ENCODE results near the gene EIF4G3. TPM values are rescaled to one million over a fixed set of nuclear protein-coding genes. Genes with fewer than 3 reads are reported as not detected.

The EIF4G3 gene
- polyA plus RNA-seq, 1 donor (not counting 4 experiments of a cell fraction or from before 2014, with no cell fraction given): 44.6 TPM

- no peaks in the 10 kb centered on the region for H3K9me3 ChIP-seq (ENCODE audit: control insufficient read depth, low read depth, low read length)
- H3K79me2 ChIP-seq (ENCODE audit: control insufficient read depth, insufficient read depth, low read length): peaks cover 15% of the 10 kb centered on the region
- H3K4me1 ChIP-seq (ENCODE audit: control insufficient read depth, extremely low read depth, insufficient read depth, low read length): no peaks in the 10 kb centered on the region
- TF ChIP-seq, protein P1, sequence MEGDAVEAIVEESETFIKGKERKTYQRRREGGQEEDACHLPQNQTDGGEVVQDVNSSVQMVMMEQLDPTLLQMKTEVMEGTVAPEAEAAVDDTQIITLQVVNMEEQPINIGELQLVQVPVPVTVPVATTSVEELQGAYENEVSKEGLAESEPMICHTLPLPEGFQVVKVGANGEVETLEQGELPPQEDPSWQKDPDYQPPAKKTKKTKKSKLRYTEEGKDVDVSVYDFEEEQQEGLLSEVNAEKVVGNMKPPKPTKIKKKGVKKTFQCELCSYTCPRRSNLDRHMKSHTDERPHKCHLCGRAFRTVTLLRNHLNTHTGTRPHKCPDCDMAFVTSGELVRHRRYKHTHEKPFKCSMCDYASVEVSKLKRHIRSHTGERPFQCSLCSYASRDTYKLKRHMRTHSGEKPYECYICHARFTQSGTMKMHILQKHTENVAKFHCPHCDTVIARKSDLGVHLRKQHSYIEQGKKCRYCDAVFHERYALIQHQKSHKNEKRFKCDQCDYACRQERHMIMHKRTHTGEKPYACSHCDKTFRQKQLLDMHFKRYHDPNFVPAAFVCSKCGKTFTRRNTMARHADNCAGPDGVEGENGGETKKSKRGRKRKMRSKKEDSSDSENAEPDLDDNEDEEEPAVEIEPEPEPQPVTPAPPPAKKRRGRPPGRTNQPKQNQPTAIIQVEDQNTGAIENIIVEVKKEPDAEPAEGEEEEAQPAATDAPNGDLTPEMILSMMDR (optimal IDR thresholded peaks at IDR 0.05 in 1 of 3, IDR thresholded peaks at IDR 0.05 in 1 of 3, conservative IDR thresholded peaks at IDR 0.05 in 1 of 3; ENCODE audit: extremely low read depth in 1 of 3, insufficient read depth in 2 of 3, low read length in 3 of 3): no peak
- no peak for TF ChIP-seq EZH2 (IDR thresholded peaks at IDR 0.05; ENCODE audit: low read length)
- peaks cover 2 to 5% of the 10 kb centered on the region in 2 experiments for H3K36me3 ChIP-seq (ENCODE audit: control insufficient read depth in 2 of 2, extremely low read depth in 1 of 2, insufficient read depth in 2 of 2, low read length in 2 of 2)
- no peaks in the 10 kb centered on the region for H3K27me3 ChIP-seq (ENCODE audit: control insufficient read depth, extremely low read depth, insufficient read depth, low read length)
- no peak overlapping the region for H3K27ac ChIP-seq (ENCODE audit: control insufficient read depth, insufficient read depth, low read length)
- H3K4me2 ChIP-seq (ENCODE audit: control insufficient read depth, extremely low read depth, insufficient read depth, low read depth, low read length): no peak overlapping the region
- no peak overlapping the region for H3K9ac ChIP-seq (ENCODE audit: control insufficient read depth, extremely low read depth, insufficient read depth, low read length)
- no peak overlapping the region for H3K4me3 ChIP-seq (ENCODE audit: control insufficient read depth in 2 of 3, extremely low read depth in 1 of 3, insufficient read depth in 2 of 3, low read depth in 1 of 3, low read length in 3 of 3)
- no peak for DNase-seq (ENCODE audit: low read depth, low spot score)
- no peak overlapping the region for H2AFZ ChIP-seq (ENCODE audit: control insufficient read depth, low read length)
- H3K9me1 ChIP-seq (ENCODE audit: control insufficient read depth, extremely low read depth, insufficient read depth, low read length): no peaks in the 10 kb centered on the region
- FAIRE-seq: no peak
- dilution Hi-C loops (cut with MboI; ENCODE audit: extremely low pct_ligation_motif_present, low sequenced_read_pairs): no loop called here
- no peaks in the 10 kb centered on the region for H4K20me1 ChIP-seq (ENCODE audit: control insufficient read depth, extremely low read depth, insufficient read depth, low read length)
Observed at GRCh38 chr1:21124846-21125245, 51.9 kb downstream of the EIF4G3 start.

DNA sequence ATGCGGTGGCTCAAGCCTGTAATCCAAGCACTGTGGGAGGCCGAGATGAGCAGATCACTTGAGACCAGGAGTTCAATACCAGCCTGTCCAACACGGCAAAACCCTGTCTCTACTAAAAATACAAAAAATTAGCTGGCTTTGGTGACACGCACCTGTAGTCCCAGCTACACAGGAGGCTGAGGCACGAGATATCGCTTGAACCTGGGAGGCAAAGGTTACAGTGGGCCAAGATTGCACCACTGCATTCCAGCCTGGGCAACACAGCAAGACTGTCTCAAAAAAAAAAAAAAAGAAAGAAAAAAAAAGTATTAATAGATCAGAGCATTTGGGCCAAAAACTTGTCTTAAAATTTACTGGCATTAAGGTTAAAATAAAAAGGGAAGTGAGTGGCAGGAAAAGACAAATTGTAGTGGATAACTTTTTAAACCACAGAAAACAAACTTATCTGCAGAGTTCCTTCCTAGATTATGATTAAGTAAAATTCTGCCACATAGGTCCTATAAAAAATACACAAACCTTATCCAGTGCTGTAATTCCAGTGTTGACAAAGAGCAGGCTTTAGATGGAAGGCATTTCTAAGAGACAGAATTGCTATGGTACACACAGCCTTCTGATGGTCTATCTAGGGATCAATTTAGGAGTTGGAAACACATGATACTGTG, 53.3 kb downstream of the EIF4G3 start:
- TF ChIP-seq, protein P1 (optimal IDR thresholded peaks at IDR 0.05 in 1 of 3, IDR thresholded peaks at IDR 0.05 in 1 of 3, conservative IDR thresholded peaks at IDR 0.05 in 1 of 3; ENCODE audit: extremely low read depth in 1 of 3, insufficient read depth in 2 of 3, low read length in 3 of 3): no peak
- TF ChIP-seq EZH2 (IDR thresholded peaks at IDR 0.05; ENCODE audit: low read length): no peak
- DNase-seq (ENCODE audit: low read depth, low spot score) (no peak), FAIRE-seq (no peak)
- Histone ChIP-seq H4K20me1 (ENCODE audit: control insufficient read depth, extremely low read depth, insufficient read depth, low read length) (no peaks in the 10 kb centered on the region), H3K9me1 (ENCODE audit: control insufficient read depth, extremely low read depth, insufficient read depth, low read length) (no peaks in the 10 kb centered on the region), H2AFZ (ENCODE audit: control insufficient read depth, low read length) (no peak overlapping the region), H3K4me1 (ENCODE audit: control insufficient read depth, extremely low read depth, insufficient read depth, low read length) (no peaks in the 10 kb centered on the region), H3K9ac (ENCODE audit: control insufficient read depth, extremely low read depth, insufficient read depth, low read length) (no peak overlapping the region), H3K27me3 (ENCODE audit: control insufficient read depth, extremely low read depth, insufficient read depth, low read length) (no peaks in the 10 kb centered on the region), H3K79me2 (ENCODE audit: control insufficient read depth, insufficient read depth, low read length) (peaks cover 11% of the 10 kb centered on the region), H3K36me3 (ENCODE audit: control insufficient read depth in 2 of 2, extremely low read depth in 1 of 2, insufficient read depth in 2 of 2, low read length in 2 of 2) (peaks cover 2 to 5% of the 10 kb centered on the region in 2 experiments), H3K27ac (ENCODE audit: control insufficient read depth, insufficient read depth, low read length) (no peak overlapping the region), H3K9me3 (ENCODE audit: control insufficient read depth, low read depth, low read length) (no peaks in the 10 kb centered on the region), H3K4me2 (ENCODE audit: control insufficient read depth, extremely low read depth, insufficient read depth, low read depth, low read length) (no peak overlapping the region), H3K4me3 (ENCODE audit: control insufficient read depth in 2 of 3, extremely low read depth in 1 of 3, insufficient read depth in 2 of 3, low read depth in 1 of 3, low read length in 3 of 3) (no peak overlapping the region)
- dilution Hi-C loops (cut with MboI; ENCODE audit: extremely low pct_ligation_motif_present, low sequenced_read_pairs): no loop called here
